Limb (tissue), 2 donors: ENCODE measurements around the gene SLC35E2B.
"Not testable (repeated sequence)": the region's sequence is repeated elsewhere in the genome, so short reads cannot be mapped to it uniquely, and the experiment has no call there.

Experiments used
- DNase-seq, 2 donors: peaks; one replicate each; pipeline ENCODE4 v3.0.0-alpha.2; 2016; ENCODE audit errors: extremely low spot score in 2 of 2

SLC35E2B gene

GRCh38 chr1:1640081-1640480, 52.5 kb downstream of the SLC35E2B start:
- DNase-seq: not testable (repeated sequence)

- not testable (repeated sequence) for DNase-seq
Observed at GRCh38 chr1:1639368-1639767, 53.2 kb downstream of the SLC35E2B start.

GRCh38 chr1:1638528-1638927, 54.1 kb downstream of the SLC35E2B start:
- DNase-seq: not testable (repeated sequence)

GRCh38 chr1:1637479-1637875, 55.1 kb downstream of the SLC35E2B start:
- DNase-seq: not testable (repeated sequence)

GRCh38 chr1:1636621-1637478, 55.7 kb downstream of the SLC35E2B start:
- DNase-seq: not testable (repeated sequence)

- DNase-seq: not testable (repeated sequence)
Observed at GRCh38 chr1:1634613-1635012, 58.0 kb downstream of the SLC35E2B start.

GRCh38 chr1:1633409-1633808, 59.2 kb downstream of the SLC35E2B start:
- not testable (repeated sequence) for DNase-seq

- peak in 1 of 2 donors; percentile 66 for DNase-seq
Observed at GRCh38 chr1:1631782-1632420, 60.7 kb downstream of the SLC35E2B start, which contains the start of gene MMP23B. Gene MMP23B (plus strand): TSS chr1:1632173. CDS start chr1:1632219, 46 bp downstream.

GRCh38 chr1:1630965-1631781, 61.4 kb downstream of the SLC35E2B start:
- DNase-seq: peak; percentile 70 to 79

- DNase-seq: peak; percentile 85 to 90
Observed at GRCh38 chr1:1630191-1630964, 62.2 kb downstream of the SLC35E2B start.

- no peak for DNase-seq
Observed at GRCh38 chr1:1629430-1630190, 63.0 kb downstream of the SLC35E2B start.

GRCh38 chr1:1628754-1629429, 63.7 kb downstream of the SLC35E2B start:
- peak in 1 of 2 donors; percentile 32 for DNase-seq

- DNase-seq: peak in 1 of 2 donors; percentile 36
Observed at GRCh38 chr1:1627829-1628753, 64.5 kb downstream of the SLC35E2B start.

GRCh38 chr1:1627261-1627828, 65.2 kb downstream of the SLC35E2B start:
- peak in 1 of 2 donors; percentile 33 for DNase-seq

GRCh38 chr1:1626207-1627141, 66.1 kb downstream of the SLC35E2B start:
- DNase-seq: no peak

GRCh38 chr1:1625824-1626206, 66.8 kb downstream of the SLC35E2B start:
- no peak for DNase-seq

GRCh38 chr1:1625404-1625775, 67.2 kb downstream of the SLC35E2B start:
- no peak for DNase-seq
